ENCODE data around the gene ROGDI. TPM values are rescaled to one million over a fixed set of nuclear protein-coding genes. Genes with fewer than 3 reads are reported as not detected.
"Not testable (repeated sequence)": the region's sequence is repeated elsewhere in the genome, so short reads cannot be mapped to it uniquely, and the experiment has no call there.

The ROGDI gene
- polyA plus RNA-seq, 1 donor: 26.3 TPM

DNA sequence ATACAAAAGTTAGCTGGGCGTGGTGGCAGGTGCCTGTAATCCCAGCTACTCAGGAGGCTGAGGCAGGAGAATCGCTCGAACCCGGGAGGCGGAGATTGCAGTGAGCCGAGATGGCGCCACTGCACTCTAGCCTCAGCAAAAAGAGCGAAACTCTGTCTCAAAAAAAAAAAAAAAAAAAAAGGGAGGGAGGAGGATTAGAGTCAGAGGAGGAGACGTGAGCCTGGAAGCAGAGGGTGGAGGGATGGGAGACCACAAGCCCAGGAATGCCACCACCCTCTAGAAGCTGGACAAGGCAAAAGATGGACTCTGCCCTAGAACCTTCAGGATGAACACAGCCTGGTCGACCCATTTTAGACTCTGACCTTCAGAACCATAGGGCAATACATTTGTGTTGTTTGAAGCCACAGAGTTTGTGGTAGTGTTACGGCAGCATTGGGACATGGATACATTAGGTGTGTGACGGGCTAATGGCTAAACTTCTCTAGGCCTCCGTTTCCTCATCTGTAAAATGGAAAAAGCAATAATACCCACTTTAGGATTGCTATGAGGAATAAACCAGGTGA lies 9.4 kb downstream of the ROGDI start:
- no peak for DNase-seq

- DNase-seq: no peak
These were observed 11.6 kb downstream of the ROGDI start for GRCh38 chr16:4790871-4791270.

DNA sequence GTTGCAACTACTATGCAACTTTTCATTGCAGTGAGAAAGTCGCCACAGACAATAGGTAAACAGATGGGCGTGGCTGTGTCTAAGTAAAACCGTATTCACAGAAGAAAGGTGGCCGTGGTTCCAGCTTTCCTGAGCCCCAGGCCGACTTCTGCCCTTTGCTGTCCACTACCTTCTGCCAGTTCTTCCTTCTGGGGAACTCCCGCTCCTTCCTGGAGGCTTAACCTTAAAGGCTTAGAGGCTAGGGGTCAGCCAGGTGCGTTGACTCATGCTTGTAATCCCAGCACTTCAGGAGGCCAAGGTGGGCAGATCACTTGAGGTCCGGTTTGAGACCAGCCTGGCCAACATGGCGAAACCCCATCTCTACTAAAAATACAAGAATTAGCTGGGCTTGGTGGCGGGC lies 12.2 kb downstream of the ROGDI start:
- DNase-seq: no peak

DNA sequence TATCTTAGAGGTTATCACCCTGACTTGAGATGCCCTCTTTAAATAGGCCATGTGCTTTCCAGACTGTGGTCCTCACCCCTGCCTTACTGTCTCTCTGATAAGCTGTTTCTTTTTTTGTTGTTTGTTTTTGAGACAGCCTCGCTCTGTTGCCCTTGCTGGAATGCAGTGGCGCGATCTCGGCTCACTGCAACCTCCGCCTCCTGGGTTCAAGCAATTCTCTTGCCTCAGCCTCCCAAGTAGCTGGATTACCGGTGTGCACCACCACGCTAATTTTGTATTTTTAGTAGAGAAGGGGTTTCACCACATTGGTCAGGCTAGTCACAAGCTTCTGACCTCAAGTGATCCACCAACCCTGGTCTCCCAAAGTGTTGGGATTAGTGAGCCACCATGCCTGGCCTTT lies 13.5 kb downstream of the ROGDI start:
- DNase-seq: no peak

GRCh38 chr16:4788489-4788889 lies 13.9 kb downstream of the ROGDI start:
- DNase-seq: no peak

DNA sequence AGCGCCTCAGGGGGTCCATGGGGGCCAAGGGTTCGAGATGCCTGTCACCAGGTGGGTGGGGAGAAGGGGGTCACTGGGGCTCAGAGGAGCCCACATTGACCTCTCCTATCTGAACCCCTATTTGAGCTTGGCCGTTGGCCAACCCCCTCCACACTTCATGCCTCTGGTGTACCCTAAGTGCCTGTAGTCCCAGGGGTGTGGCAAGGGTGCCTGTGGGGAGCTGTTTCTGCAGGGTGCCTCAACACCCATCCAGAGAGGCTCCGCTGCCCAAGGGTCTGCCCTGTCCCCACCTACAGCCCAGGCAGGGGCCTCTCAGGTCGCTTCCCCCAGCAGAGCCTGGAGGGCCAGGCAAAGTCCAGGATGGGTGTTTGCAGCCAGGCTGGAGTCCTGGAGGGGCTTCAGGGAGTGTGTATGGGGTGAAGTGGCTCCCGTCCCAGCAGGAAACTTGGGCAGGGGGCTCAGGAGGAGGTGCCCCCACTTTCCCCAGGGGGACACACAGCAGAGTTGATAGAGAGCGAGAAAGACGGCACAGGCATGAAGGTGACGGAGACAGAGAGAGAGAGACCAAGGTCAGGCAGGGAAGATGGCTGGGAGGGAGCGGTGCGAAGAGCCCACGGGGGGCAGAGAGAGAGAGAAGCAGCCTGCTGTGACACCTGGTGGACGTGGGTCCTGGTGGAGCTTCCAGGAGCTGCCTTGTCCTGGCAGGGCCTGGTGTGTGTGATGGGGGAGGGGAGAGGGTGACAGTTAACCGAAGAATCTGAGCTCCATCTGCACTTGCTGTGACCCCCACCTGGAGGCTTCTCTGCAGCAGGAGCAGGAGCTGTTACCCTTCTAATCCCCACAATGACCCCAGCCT lies 14.6 kb downstream of the ROGDI start, which contains the start of gene SEPTIN12:
SEPTIN12 (minus strand) TSS at position 719 of the 856 bp plus-strand sequence; CDS start at position 19, 700 bp downstream.
- DNase-seq: no peak

- DNase-seq: no peak
These were observed 15.4 kb downstream of the ROGDI start for GRCh38 chr16:4787068-4787467.

DNA sequence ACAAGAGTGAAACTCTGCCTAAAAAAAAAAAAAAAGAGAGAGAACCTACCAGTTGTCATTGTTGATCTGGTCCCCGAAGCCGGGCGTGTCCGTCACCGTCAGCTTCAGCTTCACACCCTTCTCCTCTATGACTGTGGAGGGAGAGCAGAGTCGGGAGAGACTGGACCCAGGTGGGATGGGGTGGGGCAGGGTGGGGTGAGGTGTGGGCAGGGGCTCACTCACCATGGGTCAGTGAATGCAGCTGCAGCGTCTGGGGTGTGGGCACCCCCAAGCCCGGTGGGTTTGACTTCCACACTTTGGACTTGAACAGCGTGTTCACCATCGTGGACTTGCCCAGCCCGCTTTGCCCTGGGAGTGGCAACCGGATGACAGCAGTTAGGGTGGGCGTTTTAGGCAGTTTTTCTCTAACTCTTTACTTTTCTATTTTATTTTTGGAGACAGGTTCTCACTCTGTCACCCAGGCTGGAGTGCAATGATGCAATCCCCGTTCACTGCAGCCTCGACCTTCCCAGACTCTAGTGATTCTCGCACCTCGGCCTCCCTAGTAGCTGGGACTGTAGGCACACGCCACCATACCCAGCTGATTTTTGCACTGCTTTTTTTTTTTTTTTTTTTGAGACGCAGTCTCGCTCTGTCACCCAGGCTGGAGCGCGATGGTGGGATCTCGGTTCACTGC lies 16.5 kb downstream of the ROGDI start:
- no peak for DNase-seq

DNA sequence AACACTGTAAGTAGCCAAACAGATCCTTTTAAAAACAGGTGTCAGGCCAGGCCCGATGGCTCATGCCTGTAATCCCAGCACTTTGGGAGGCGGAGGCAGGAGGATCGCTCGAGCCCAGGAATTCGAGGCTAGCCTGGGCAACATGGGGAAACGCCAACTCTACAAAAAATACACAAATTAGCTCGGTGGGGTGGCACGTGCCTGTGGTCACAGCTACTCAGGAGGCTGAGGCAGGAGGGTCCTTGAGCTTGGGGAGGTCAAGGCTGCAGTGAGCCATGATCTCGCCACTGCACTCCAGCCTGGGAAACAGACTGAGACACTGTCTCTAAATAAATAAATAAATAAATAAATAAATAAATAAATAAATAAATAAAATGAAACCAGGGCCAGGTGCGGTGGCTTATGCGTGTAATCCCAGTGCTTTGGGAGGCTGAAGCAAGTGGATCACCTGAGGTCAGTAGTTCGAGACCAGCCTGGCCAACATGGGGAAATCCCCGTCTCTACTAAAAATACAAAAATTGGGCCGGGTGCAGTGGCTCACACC lies 17.9 kb downstream of the ROGDI start:
- not testable (repeated sequence) for DNase-seq

DNA sequence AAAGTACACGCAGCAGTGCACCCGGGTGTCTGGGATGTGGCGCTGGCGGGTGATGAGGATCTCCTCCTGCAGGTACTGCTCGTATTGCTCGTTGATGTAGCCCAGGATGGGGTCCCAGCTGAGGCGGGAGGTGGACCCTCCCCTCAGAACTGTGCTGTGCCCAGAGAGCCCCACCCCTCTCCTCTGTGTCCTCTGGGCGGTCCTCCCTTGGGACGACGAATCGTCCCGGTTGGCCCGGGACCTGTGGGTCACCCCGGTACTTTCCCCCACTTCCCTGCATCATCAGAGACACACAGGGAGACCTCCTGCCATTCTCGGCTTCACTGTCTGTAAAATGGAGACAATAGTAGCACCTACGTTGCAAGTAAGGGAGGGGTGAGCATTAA lies 18.5 kb downstream of the ROGDI start:
- no peak for DNase-seq

- DNase-seq: no peak
These were observed 19.0 kb downstream of the ROGDI start for GRCh38 chr16:4783251-4783950.

GRCh38 chr16:4780235-4780634 lies 22.2 kb downstream of the ROGDI start:
- no peak for DNase-seq

DNA sequence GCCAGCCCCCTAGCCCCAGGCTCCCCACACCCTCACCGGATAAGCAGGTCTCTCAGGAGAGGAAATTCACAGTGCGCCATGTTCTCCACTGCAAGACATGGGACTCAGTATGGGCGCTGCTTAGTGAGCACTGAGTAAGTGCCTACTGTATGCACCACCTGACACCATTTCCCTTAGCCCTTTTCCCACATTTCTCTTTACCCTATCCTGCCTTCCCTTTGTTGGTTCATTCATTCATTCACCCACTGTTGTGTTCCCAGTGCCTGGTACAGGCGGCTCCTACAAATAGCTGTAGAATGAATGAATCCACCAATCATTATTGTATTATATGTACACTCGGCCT lies 24.4 kb downstream of the ROGDI start:
- DNase-seq: no peak

DNA sequence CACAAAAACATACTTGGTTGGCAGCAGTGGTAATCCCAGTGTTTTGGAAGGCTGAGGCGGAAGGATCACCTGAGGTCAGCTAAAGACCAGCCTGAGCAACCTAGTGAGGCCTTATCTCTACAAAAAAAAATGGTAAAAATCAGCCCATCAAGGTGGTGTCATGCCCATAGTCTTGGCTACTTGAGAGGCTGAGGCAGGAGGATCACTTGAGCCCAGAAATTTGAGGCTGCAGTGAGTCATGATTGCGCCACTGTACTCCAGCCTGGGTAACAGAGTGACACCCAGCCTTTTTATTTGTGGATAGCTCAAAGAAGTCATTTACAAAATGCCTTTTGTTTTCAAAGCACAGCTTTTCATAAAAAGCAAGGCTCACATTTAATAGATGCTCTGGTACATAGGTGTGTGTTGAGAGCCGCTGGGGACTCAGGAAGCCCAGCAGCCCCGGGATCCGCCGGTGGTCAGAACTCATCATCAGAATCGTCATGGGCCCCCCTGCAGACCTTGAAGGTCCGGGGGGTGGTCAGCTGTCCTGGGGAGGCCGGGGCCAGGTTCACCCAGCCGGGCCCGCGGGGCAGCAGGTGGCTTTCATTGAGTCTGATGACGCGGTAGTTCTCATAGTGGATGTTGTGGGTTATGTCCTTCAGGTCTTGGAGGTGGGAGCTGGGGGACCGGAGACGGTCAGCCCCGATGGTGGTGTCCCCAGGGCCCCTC lies 24.9 kb downstream of the ROGDI start:
- DNase-seq: no peak

DNA sequence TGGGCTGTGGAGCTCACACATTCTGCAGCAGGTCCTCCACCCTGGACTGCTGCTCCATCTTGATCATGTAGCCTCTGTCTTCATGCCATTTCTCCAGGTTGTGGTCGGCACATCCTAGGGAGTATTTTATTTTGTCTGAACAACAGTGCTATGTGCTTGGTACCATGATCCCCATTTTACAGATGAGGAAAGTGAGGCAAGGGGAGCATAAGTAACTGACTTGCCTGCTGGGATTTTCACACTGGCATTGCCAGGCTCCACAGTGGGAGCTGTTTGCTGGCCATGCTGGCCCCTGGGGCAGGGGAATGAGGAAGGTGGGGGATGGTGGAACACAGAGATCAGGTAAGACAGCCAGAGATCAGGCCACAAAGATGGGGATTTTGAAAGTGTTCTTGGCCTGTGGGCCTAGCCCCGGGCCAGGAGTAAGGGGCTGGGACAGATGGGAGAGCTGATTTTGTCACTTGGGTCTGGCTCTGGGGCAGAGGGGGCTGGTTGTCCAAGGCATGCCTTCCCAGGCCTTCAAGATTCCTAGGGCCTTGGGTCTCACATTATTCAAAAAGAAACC lies 26.2 kb downstream of the ROGDI start:
- no peak for DNase-seq

- DNase-seq: no peak
These were observed 27.4 kb downstream of the ROGDI start for GRCh38 chr16:4775005-4775404.

GRCh38 chr16:4772351-4772750 lies 30.1 kb downstream of the ROGDI start:
- DNase-seq: no peak

DNA sequence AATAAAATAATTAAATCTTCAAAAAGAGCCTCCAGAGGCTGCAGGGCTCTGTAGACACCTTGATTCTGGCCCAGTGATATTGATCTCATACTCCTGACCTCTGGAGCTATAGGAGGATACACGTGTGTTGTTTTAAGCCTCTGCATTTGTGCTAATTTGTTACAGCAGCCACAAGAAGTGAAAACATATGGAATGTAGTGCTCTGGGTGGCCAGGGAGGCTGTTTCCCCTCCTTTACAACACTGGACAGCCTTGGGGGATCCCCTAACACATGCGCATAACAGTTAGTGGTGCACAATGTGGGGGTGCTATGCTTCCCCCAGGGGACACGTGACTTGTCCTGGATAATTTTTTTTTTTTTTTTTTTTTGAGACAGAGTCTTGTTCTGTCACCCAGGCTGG lies 30.8 kb downstream of the ROGDI start:
- DNase-seq: no peak

DNA sequence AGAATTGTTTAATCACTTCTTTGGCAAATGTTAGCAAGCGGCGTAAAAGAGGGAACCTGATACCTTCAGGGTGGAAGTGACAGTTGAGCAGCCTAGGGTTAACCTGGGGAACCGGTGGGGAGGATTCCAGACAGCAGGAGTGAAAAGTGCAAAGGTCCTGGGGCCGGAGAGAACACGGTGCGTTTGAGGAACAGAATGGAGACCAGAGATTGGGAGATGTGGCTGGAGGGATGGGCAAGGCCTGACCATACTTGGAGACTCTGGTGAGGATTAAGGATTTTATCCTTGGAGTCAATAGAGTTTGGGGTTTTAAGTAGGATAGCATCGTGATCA lies 33.2 kb downstream of the ROGDI start:
- no peak for DNase-seq

- peak; percentile 96 for DNase-seq
These were observed 33.7 kb downstream of the ROGDI start for GRCh38 chr16:4768549-4769305.
